Stomach (tissue), 4 donors: ENCODE data around the gene HMX1.

Source experiments
- CTCF ChIP-seq, 7 experiments: fragments of 450-650 bp in 4 of 7; fragments of 200-600 bp in 3 of 7; sonication (generic) in 3 of 7; IDR thresholded peaks; one replicate each; pipeline ENCODE4 v1.5.1; 2016 to 2019; ENCODE audit warnings: antibody characterized with exemption in 7 of 7, control low read depth in 2 of 7, mild to moderate bottlenecking in 1 of 7
- POLR2A ChIP-seq, 4 donors: fragments of 450-650 bp; IDR thresholded peaks; one replicate each; pipeline ENCODE4 v1.6.1; 2016; ENCODE audit warnings: antibody characterized with exemption in 4 of 4, control low read depth in 2 of 4, mild to moderate bottlenecking in 1 of 4, moderate library complexity in 1 of 4
- POLR2AphosphoS5 ChIP-seq, 3 donors: sonication (generic); formaldehyde crosslinking; IDR thresholded peaks; one replicate each; pipeline ENCODE4 v1.6.1; 2016; ENCODE audit warnings: antibody characterized with exemption in 3 of 3

DNA sequence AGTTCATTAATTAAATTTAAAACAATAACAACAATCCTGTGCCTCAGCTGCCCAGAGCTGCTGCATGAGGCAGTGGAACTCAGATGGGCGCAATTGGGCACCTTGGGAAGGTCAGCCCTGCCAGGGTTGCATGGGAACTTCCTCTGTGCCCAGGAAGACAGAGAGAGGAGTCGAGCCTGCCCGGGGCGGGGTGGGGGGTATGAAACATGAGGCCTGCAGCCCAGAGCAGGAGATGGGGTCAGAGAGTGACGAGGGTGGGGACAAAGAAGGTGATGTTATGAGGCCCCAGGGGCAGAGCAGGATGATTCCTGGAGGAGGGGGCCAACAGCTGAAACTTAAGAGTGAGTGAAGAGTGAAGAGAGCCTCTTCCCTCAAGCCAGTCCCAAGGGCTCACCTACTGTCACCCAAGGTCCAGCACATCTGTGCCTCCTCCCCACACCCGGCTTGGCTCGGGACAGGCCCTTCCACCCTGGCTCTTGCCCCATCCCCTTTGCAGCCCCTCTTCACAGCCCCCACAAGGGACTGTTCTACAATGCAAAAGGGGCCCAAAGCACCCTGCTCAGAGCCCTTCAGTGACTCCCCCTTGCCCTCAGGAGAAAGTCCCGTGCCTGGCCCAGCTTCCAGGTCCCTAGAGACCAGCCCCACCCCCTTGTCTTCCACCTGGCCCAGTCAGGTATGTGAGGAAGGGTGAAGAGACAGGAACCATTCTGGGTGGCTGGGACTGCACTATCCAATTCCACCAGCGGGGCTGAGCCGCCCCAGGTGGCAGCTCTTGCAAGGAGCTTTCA is 31.4 kb downstream of the HMX1 start:
- no peak for TF ChIP-seq CTCF (IDR thresholded peaks at IDR 0.05)
- no peak for TF ChIP-seq POLR2A (IDR thresholded peaks at IDR 0.05)
- TF ChIP-seq POLR2AphosphoS5 (IDR thresholded peaks at IDR 0.05): no peak
